ENCODE data around the gene GDPD4.
"Not testable (repeated sequence)": the region's sequence is repeated elsewhere in the genome, so short reads cannot be mapped to it uniquely, and the experiment has no call there.

Gene GDPD4

GRCh38 chr11:77301510-77301909 lies at the start of gene GDPD4:
Gene GDPD4, minus strand, starts transcription at chr11:77301686. Its CDS starts 16,549 bp downstream, at chr11:77285137.
- DNase-seq (ENCODE audit: low read depth): no peak

GRCh38 chr11:77347948-77348347 lies 46.5 kb upstream of the GDPD4 start:
- DNase-seq (ENCODE audit: low read depth): no peak

GRCh38 chr11:77346906-77347603 lies 45.6 kb upstream of the GDPD4 start:
- no peak for DNase-seq (ENCODE audit: low read depth)

GRCh38 chr11:77345621-77346020 lies 44.1 kb upstream of the GDPD4 start:
- DNase-seq (ENCODE audit: low read depth): no peak

GRCh38 chr11:77340501-77340900 lies 39.0 kb upstream of the GDPD4 start:
- DNase-seq (ENCODE audit: low read depth): no peak

GRCh38 chr11:77332259-77332658 lies 30.8 kb upstream of the GDPD4 start:
- no peak for DNase-seq (ENCODE audit: low read depth)

GRCh38 chr11:77325159-77325558 lies 23.7 kb upstream of the GDPD4 start:
- DNase-seq (ENCODE audit: low read depth): no peak

GRCh38 chr11:77324508-77324907 lies 23.0 kb upstream of the GDPD4 start:
- DNase-seq (ENCODE audit: low read depth): no peak

GRCh38 chr11:77322926-77323590 lies 21.6 kb upstream of the GDPD4 start:
- DNase-seq (ENCODE audit: low read depth): no peak

GRCh38 chr11:77322506-77322905 lies 21.0 kb upstream of the GDPD4 start:
- DNase-seq (ENCODE audit: low read depth): no peak

GRCh38 chr11:77320351-77320750 lies 18.9 kb upstream of the GDPD4 start:
- DNase-seq (ENCODE audit: low read depth): no peak

- no peak for DNase-seq (ENCODE audit: low read depth)
Observed at GRCh38 chr11:77318600-77318999, 17.1 kb upstream of the GDPD4 start.

- DNase-seq (ENCODE audit: low read depth): no peak
Observed at GRCh38 chr11:77316733-77317342, 15.4 kb upstream of the GDPD4 start.

GRCh38 chr11:77312107-77312506 lies 10.6 kb upstream of the GDPD4 start:
- no peak for DNase-seq (ENCODE audit: low read depth)

- no peak for DNase-seq (ENCODE audit: low read depth)
Observed at GRCh38 chr11:77311701-77312100, 10.2 kb upstream of the GDPD4 start.

GRCh38 chr11:77310721-77311120 lies 9.2 kb upstream of the GDPD4 start:
- no peak for DNase-seq (ENCODE audit: low read depth)

- DNase-seq (ENCODE audit: low read depth): no peak
Observed at GRCh38 chr11:77309401-77310085, 8.1 kb upstream of the GDPD4 start.

- no peak for DNase-seq (ENCODE audit: low read depth)
Observed at GRCh38 chr11:77308838-77309237, 7.4 kb upstream of the GDPD4 start.

GRCh38 chr11:77303328-77303727 lies 1.8 kb upstream of the GDPD4 start:
- DNase-seq (ENCODE audit: low read depth): no peak

- DNase-seq (ENCODE audit: low read depth): no peak
Observed at GRCh38 chr11:77302752-77303151, 1.3 kb upstream of the GDPD4 start.

GRCh38 chr11:77300695-77301094 lies 791 bp downstream of the GDPD4 start:
- DNase-seq (ENCODE audit: low read depth): no peak

GRCh38 chr11:77300028-77300427 lies 1.5 kb downstream of the GDPD4 start:
- DNase-seq (ENCODE audit: low read depth): not testable (repeated sequence)

GRCh38 chr11:77299528-77299993 lies 1.9 kb downstream of the GDPD4 start:
- DNase-seq (ENCODE audit: low read depth): no peak
